H9 (cell line): ENCODE measurements around the gene MARK2. TPM values are rescaled to one million over a fixed set of nuclear protein-coding genes. Genes with fewer than 3 reads are reported as not detected.

Experiments
- DNase-seq: peaks from one replicate; pipeline ENCODE4 v3.0.0-alpha.2; 2017
- H2AFZ ChIP-seq: one replicate; pipeline ENCODE4 v1.6.1; 2013; ENCODE audit warnings: mild to moderate bottlenecking, low read length, control low read depth, moderate library complexity
- H2AK5ac ChIP-seq: 2 replicates; pipeline ENCODE4 v1.6.1; 2013; ENCODE audit warnings: low read length, control low read depth, mixed read lengths; ENCODE audit not compliant: insufficient read length
- H2BK120ac ChIP-seq: one replicate; pipeline ENCODE4 v1.6.1; 2013; ENCODE audit warnings: low read depth, mild to moderate bottlenecking, low read length, control low read depth, inconsistent platforms; ENCODE audit not compliant: poor library complexity, severe bottlenecking
- H2BK12ac ChIP-seq: 2 replicates; pipeline ENCODE4 v1.6.1; 2013; ENCODE audit warnings: low read length, control low read depth, mixed read lengths, low read depth; ENCODE audit not compliant: insufficient read length
- H2BK15ac ChIP-seq: 2 replicates; pipeline ENCODE4 v1.6.1; 2013; ENCODE audit warnings: low read depth, low read length, control low read depth
- H2BK20ac ChIP-seq: one replicate; pipeline ENCODE4 v1.6.1; 2013; ENCODE audit warnings: low read depth, mild to moderate bottlenecking, low read length, control low read depth, inconsistent platforms; ENCODE audit not compliant: poor library complexity, severe bottlenecking
- H2BK5ac ChIP-seq: 2 replicates; pipeline ENCODE4 v1.6.1; 2013; ENCODE audit warnings: low read length, control low read depth, mixed read lengths; ENCODE audit not compliant: insufficient read length
- H3K14ac ChIP-seq: 2 replicates; pipeline ENCODE4 v1.6.1; 2013; ENCODE audit warnings: low read length, control low read depth; ENCODE audit not compliant: insufficient read depth
- H3K18ac ChIP-seq: 2 replicates; pipeline ENCODE4 v1.6.1; 2013; ENCODE audit warnings: low read depth, mild to moderate bottlenecking, mixed read lengths, low read length, control low read depth; ENCODE audit not compliant: insufficient read length
- H3K23ac ChIP-seq: 2 replicates; pipeline ENCODE4 v1.6.1; 2013; ENCODE audit warnings: low read length, control low read depth, mixed read lengths, low read depth; ENCODE audit not compliant: insufficient read length
- H3K23me2 ChIP-seq: 2 replicates; pipeline ENCODE4 v1.6.1; 2013; ENCODE audit warnings: low read depth, mild to moderate bottlenecking, mixed read lengths, low read length, control low read depth; ENCODE audit not compliant: insufficient read length, poor library complexity, severe bottlenecking
- H3K27ac ChIP-seq: 2 replicates; pipeline ENCODE4 v1.5.1; 2013; ENCODE audit warnings: low read length, control low read depth, mixed read lengths, low read depth; ENCODE audit not compliant: insufficient read length
- H3K27me3 ChIP-seq: 2 replicates; pipeline ENCODE4 v1.6.1; 2013; ENCODE audit warnings: low read length, control low read depth, inconsistent platforms; ENCODE audit not compliant: insufficient read depth
- H3K4ac ChIP-seq: 2 replicates; pipeline ENCODE4 v1.6.1; 2013; ENCODE audit warnings: low read depth, mild to moderate bottlenecking, control low read depth, inconsistent platforms, low read length, moderate library complexity
- H3K4me1 ChIP-seq: 2 replicates; pipeline ENCODE4 v1.6.1; 2013; ENCODE audit warnings: low read length, control low read depth, inconsistent platforms; ENCODE audit not compliant: insufficient read depth
- H3K4me2 ChIP-seq: 2 replicates; pipeline ENCODE4 v1.6.1; 2013; ENCODE audit warnings: low read length, control low read depth, mixed read lengths; ENCODE audit not compliant: insufficient read length, insufficient read depth
- H3K56ac ChIP-seq: 2 replicates; pipeline ENCODE4 v1.6.1; 2013; ENCODE audit warnings: low read depth, mild to moderate bottlenecking, mixed read lengths, low read length, control low read depth; ENCODE audit not compliant: insufficient read length
- H3K79me1 ChIP-seq: 2 replicates; pipeline ENCODE4 v1.6.1; 2013; ENCODE audit warnings: low read depth, mild to moderate bottlenecking, moderate library complexity, low read length, control low read depth, inconsistent platforms; ENCODE audit not compliant: insufficient read depth, poor library complexity, severe bottlenecking
- H3K79me2 ChIP-seq: 2 replicates; pipeline ENCODE4 v1.6.1; 2013; ENCODE audit warnings: low read length, control low read depth, inconsistent platforms; ENCODE audit not compliant: insufficient read depth
- H3K9ac ChIP-seq: 2 replicates; pipeline ENCODE4 v1.6.1; 2013; ENCODE audit warnings: low read length, control low read depth, mixed read lengths; ENCODE audit not compliant: insufficient read length; ENCODE audit errors: extremely low read depth
- H3K9me3 ChIP-seq: one replicate; pipeline ENCODE4 v1.6.1; 2013; ENCODE audit warnings: low read depth, low read length, inconsistent platforms; ENCODE audit not compliant: control insufficient read depth
- H3T11ph ChIP-seq: one replicate; pipeline ENCODE4 v1.6.1; 2013; ENCODE audit warnings: mild to moderate bottlenecking, low read length, control low read depth, inconsistent platforms
- H4K20me1 ChIP-seq: one replicate; pipeline ENCODE4 v1.6.1; 2013; ENCODE audit not compliant: control insufficient read depth, insufficient read length, insufficient read depth
- H4K5ac ChIP-seq: 2 replicates; pipeline ENCODE4 v1.6.1; 2013; ENCODE audit warnings: low read depth, mild to moderate bottlenecking, mixed read lengths, low read length, control low read depth; ENCODE audit not compliant: insufficient read length
- H4K8ac ChIP-seq: replicated peaks from 2 replicates; pipeline ENCODE4 v1.6.1; 2013; ENCODE audit warnings: low read length, control low read depth, mixed read lengths, low read depth; ENCODE audit not compliant: insufficient read length
- H4K91ac ChIP-seq: 2 replicates; pipeline ENCODE4 v1.6.1; 2013; ENCODE audit warnings: low read depth, mild to moderate bottlenecking, moderate library complexity, mixed read lengths, low read length, control low read depth; ENCODE audit not compliant: insufficient read length
- H3K27ac Mint-ChIP-seq, 3 experiments: 2 replicates in 2 of 3; 3 replicates in 1 of 3; pipeline ENCODE4 v1.8.0; 2020 to 2021; ENCODE audit warnings: mixed read lengths in 3 of 3, mild to moderate bottlenecking in 1 of 3, moderate library complexity in 1 of 3
- H3K27me3 Mint-ChIP-seq: 2 replicates; pipeline ENCODE4 v1.8.0; 2021; ENCODE audit warnings: low read depth, mild to moderate bottlenecking, moderate library complexity, mixed read lengths
- H3K36me3 Mint-ChIP-seq, 3 experiments: 2 replicates in 2 of 3; 3 replicates in 1 of 3; pipeline ENCODE4 v1.8.0; 2020 to 2021; ENCODE audit warnings: low read depth in 3 of 3, mixed read lengths in 3 of 3; ENCODE audit not compliant: insufficient read depth in 1 of 3
- H3K4me1 Mint-ChIP-seq, 2 experiments: 2 replicates each; pipeline ENCODE4 v1.8.0; 2020; ENCODE audit warnings: mixed read lengths in 2 of 2
- H3K4me3 Mint-ChIP-seq, 2 experiments: 2 replicates in 1 of 2; 3 replicates in 1 of 2; pipeline ENCODE4 v1.8.0; 2020 to 2021; ENCODE audit warnings: mild to moderate bottlenecking in 2 of 2, mixed read lengths in 2 of 2, moderate library complexity in 1 of 2
- H3K9me3 Mint-ChIP-seq, 2 experiments: 2 replicates in 1 of 2; 3 replicates in 1 of 2; pipeline ENCODE4 v1.8.0; 2020; ENCODE audit warnings: mild to moderate bottlenecking in 2 of 2, mixed read lengths in 2 of 2, moderate library complexity in 1 of 2
- WGBS: extraction: QIAGEN DNeasy Blood & Tissue Kit; methylation state at CpG from one replicate; pipeline ENCODE4 v1.1.7; 2013; ENCODE audit warnings: missing lambda C conversion rate, low lambda C conversion rate, mixed read lengths; ENCODE audit not compliant: insufficient read length; ENCODE audit errors: extremely low coverage; 5-methylcytosine and 5-hydroxymethylcytosine counted together
- total RNA-seq: library from RNA; stranded (reverse); gene quantifications from 2 replicates; pipeline ENCODE4 v1.2.1, GENCODE V29; 2021
- TF ChIP-seq, protein P1 (sequence below): fragments of 200-600 bp; sonication (generic); conservative IDR thresholded peaks from 3 replicates; pipeline ENCODE4 v1.8.0; 2021; ENCODE audit warnings: antibody characterized with exemption, mild to moderate bottlenecking

Gene MARK2
- total RNA-seq, 1 experiment from 2014 or later, result 45.7 TPM

DNA sequence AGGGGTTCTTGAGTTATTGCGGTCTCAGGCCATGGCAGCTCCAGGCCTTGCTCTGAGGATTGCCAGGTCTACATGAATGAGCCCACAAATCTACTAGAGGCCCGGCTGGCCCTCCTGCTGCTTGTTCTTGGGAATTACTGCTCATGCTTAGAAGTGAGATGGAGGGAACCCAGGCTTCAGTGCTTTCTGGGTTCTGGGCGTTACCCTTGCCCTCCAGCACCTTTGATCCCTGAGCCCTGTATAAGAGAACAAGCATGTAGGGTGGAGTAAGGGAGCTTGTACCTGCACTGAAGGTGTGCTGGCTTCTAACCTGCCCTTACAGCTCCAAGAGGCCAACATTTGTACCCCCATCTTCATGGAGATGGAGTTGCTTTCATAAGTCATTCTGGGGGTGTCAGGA is 103.9 kb downstream of the MARK2 start:
- no peak overlapping the region for H4K5ac ChIP-seq
- H2AFZ ChIP-seq, result no peak overlapping the region
- H3K4me3 Mint-ChIP-seq, result no peak overlapping the region
- H3K4me1 ChIP-seq, result no peaks in the 10 kb centered on the region
- peak overlapping the region in 1 of 3 experiments; percentile 79; a peak in 1 of 7 replicates for H3K27ac Mint-ChIP-seq
- H3K23me2 ChIP-seq, result peaks cover 11% of the 10 kb centered on the region
- H3K27me3 Mint-ChIP-seq, result no peaks in the 10 kb centered on the region; the same call in 1 of the 2 replicates
- H2BK5ac ChIP-seq, result no peak overlapping the region
- no peak overlapping the region for H3T11ph ChIP-seq
- no peaks in the 10 kb centered on the region; a peak in 1 of 5 replicates for H3K9me3 Mint-ChIP-seq
- DNase-seq, result no peak
- H3K4ac ChIP-seq, result no peak overlapping the region
- H4K20me1 ChIP-seq, result no peaks in the 10 kb centered on the region
- TF ChIP-seq, protein P1, sequence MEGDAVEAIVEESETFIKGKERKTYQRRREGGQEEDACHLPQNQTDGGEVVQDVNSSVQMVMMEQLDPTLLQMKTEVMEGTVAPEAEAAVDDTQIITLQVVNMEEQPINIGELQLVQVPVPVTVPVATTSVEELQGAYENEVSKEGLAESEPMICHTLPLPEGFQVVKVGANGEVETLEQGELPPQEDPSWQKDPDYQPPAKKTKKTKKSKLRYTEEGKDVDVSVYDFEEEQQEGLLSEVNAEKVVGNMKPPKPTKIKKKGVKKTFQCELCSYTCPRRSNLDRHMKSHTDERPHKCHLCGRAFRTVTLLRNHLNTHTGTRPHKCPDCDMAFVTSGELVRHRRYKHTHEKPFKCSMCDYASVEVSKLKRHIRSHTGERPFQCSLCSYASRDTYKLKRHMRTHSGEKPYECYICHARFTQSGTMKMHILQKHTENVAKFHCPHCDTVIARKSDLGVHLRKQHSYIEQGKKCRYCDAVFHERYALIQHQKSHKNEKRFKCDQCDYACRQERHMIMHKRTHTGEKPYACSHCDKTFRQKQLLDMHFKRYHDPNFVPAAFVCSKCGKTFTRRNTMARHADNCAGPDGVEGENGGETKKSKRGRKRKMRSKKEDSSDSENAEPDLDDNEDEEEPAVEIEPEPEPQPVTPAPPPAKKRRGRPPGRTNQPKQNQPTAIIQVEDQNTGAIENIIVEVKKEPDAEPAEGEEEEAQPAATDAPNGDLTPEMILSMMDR, result no peak
- no peak overlapping the region for H3K14ac ChIP-seq
- H4K8ac ChIP-seq, result no peak overlapping the region
- H3K27me3 ChIP-seq, result no peaks in the 10 kb centered on the region
- no peak overlapping the region for H2BK12ac ChIP-seq
- no peak overlapping the region for H3K9ac ChIP-seq
- H2BK15ac ChIP-seq, result no peak overlapping the region
- no peak overlapping the region for H3K56ac ChIP-seq
- H3K9me3 ChIP-seq, result no peaks in the 10 kb centered on the region
- peaks cover 5 to 26% (median 24%) of the 10 kb centered on the region in 3 experiments; a peak in 6 of 7 replicates for H3K36me3 Mint-ChIP-seq
- H3K18ac ChIP-seq, result no peak overlapping the region
- H3K4me2 ChIP-seq, result no peak overlapping the region
- no peak overlapping the region for H3K23ac ChIP-seq
- H2AK5ac ChIP-seq, result no peak overlapping the region
- H4K91ac ChIP-seq, result no peak overlapping the region
- H3K4me1 Mint-ChIP-seq, result peaks cover 14 to 21% of the 10 kb centered on the region in 2 experiments
- peaks cover 9% of the 10 kb centered on the region for H3K79me1 ChIP-seq
- no peak overlapping the region for H2BK20ac ChIP-seq
- no CpG with 5 or more reads among the region's 3 CpGs for WGBS
- H3K79me2 ChIP-seq, result peaks cover 7% of the 10 kb centered on the region; the same call in 1 of the 2 replicates
- H3K27ac ChIP-seq, result no peak overlapping the region
- no peak overlapping the region for H2BK120ac ChIP-seq
